HG03039 (cell line): ENCODE results near the gene NDUFS2.

Source experiments
- ATAC-seq: cut with Tn5 transposase; IDR thresholded peaks from one replicate; pipeline ENCODE4 v1.9.1; 2021; ENCODE audit warnings: mild to moderate bottlenecking, moderate library complexity; ENCODE audit not compliant: unreplicated experiment

The NDUFS2 gene

GRCh38 chr1:161201836-161202712, at the start of gene NDUFS2:
TSS of gene NDUFS2 (plus strand) at chr1:161202367. CDS start at chr1:161202386, 19 bp downstream.
- peak; percentile 92 for ATAC-seq

- ATAC-seq: no peak
Measured at GRCh38 chr1:161153176-161153575, 49.0 kb upstream of the NDUFS2 start.

- peak; percentile 69 for ATAC-seq
Measured at GRCh38 chr1:161153682-161154337, 48.4 kb upstream of the NDUFS2 start, which contains the start of gene UFC1. TSS of gene UFC1 (plus strand) at chr1:161153978. CDS start at chr1:161153998, 20 bp downstream.

- no peak for ATAC-seq
Measured at GRCh38 chr1:161157867-161158266, 44.3 kb upstream of the NDUFS2 start.

- ATAC-seq: no peak
Measured at GRCh38 chr1:161158316-161159010, 43.7 kb upstream of the NDUFS2 start.

GRCh38 chr1:161159087-161159912, 42.9 kb upstream of the NDUFS2 start, which contains the start of gene USP21:
TSS of gene USP21 (plus strand) at chr1:161159500. CDS start at chr1:161160641, 1,141 bp downstream.
- ATAC-seq: peak; percentile 78

- peak; percentile 12 for ATAC-seq
Measured at GRCh38 chr1:161159913-161160243, 42.3 kb upstream of the NDUFS2 start.

GRCh38 chr1:161160671-161161145, 41.5 kb upstream of the NDUFS2 start:
- ATAC-seq: no peak

GRCh38 chr1:161161652-161162051, 40.5 kb upstream of the NDUFS2 start:
- ATAC-seq: no peak

- ATAC-seq: no peak
Measured at GRCh38 chr1:161162052-161162451, 40.1 kb upstream of the NDUFS2 start.

- no peak for ATAC-seq
Measured at GRCh38 chr1:161162806-161163205, 39.4 kb upstream of the NDUFS2 start.

GRCh38 chr1:161163793-161164192, 38.4 kb upstream of the NDUFS2 start:
- ATAC-seq: no peak

- ATAC-seq: no peak
Measured at GRCh38 chr1:161164901-161165610, 37.1 kb upstream of the NDUFS2 start.

GRCh38 chr1:161165742-161166668, 36.2 kb upstream of the NDUFS2 start, which contains the start of gene PPOX:
TSS of gene PPOX (plus strand) at chr1:161166426. CDS start at chr1:161166848, 422 bp downstream.
- ATAC-seq: peak; percentile 93

GRCh38 chr1:161166669-161167548, 35.3 kb upstream of the NDUFS2 start:
- ATAC-seq: no peak

GRCh38 chr1:161168906-161169305, 33.3 kb upstream of the NDUFS2 start:
- no peak for ATAC-seq

GRCh38 chr1:161171191-161171590, 31.0 kb upstream of the NDUFS2 start:
- no peak for ATAC-seq

- no peak for ATAC-seq
Measured at GRCh38 chr1:161171696-161172095, 30.5 kb upstream of the NDUFS2 start.
